ENCODE results near the gene HMGCLL1.

DNA sequence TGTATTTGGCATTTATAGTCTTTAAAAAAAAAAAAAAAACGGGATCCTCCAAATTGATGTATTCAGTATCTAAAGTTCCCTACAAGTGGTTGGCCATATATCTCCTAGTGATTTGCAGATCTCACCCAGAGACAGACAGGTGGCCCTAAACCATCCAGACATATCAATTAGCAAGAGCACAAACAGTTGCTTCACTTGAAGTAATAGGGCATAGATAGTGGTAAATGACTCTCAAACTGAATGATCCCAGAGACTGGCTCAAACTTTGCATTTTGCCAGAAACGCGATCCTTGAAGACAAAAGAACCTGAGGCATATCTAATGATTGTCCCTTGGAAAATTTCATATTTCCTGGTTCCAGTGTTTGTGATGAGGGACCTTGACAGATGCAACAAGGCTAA lies 54.6 kb downstream of the HMGCLL1 start:
- TF ChIP-seq, protein P1, sequence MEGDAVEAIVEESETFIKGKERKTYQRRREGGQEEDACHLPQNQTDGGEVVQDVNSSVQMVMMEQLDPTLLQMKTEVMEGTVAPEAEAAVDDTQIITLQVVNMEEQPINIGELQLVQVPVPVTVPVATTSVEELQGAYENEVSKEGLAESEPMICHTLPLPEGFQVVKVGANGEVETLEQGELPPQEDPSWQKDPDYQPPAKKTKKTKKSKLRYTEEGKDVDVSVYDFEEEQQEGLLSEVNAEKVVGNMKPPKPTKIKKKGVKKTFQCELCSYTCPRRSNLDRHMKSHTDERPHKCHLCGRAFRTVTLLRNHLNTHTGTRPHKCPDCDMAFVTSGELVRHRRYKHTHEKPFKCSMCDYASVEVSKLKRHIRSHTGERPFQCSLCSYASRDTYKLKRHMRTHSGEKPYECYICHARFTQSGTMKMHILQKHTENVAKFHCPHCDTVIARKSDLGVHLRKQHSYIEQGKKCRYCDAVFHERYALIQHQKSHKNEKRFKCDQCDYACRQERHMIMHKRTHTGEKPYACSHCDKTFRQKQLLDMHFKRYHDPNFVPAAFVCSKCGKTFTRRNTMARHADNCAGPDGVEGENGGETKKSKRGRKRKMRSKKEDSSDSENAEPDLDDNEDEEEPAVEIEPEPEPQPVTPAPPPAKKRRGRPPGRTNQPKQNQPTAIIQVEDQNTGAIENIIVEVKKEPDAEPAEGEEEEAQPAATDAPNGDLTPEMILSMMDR (IDR thresholded peaks at IDR 0.05): no peak
- TF ChIP-seq POLR2A (IDR thresholded peaks at IDR 0.05): no peak
